ENCODE results near the gene DRAXIN.

DNA sequence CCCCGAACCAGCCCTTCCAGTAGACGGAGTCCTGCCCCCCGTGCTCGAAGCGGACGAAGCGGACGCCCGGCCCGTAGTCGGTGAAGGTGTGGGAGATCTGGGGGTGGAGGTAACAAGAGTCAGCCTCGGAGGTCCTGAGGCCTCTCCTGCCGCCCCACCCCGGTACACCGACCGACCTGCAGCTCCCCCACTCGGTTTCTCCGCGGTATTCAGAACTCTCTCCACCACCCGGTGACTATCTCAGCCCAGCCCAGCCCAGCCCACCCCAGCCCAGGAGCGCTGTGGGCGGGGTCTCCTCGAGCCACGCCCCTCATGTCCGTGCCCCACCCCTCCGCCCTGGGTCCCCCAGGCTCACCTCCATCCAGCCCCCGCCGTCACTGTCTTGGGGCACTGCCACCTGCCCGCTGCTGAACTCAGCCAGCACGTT lies 42.8 kb upstream of the DRAXIN start:
- TF ChIP-seq, protein P1, sequence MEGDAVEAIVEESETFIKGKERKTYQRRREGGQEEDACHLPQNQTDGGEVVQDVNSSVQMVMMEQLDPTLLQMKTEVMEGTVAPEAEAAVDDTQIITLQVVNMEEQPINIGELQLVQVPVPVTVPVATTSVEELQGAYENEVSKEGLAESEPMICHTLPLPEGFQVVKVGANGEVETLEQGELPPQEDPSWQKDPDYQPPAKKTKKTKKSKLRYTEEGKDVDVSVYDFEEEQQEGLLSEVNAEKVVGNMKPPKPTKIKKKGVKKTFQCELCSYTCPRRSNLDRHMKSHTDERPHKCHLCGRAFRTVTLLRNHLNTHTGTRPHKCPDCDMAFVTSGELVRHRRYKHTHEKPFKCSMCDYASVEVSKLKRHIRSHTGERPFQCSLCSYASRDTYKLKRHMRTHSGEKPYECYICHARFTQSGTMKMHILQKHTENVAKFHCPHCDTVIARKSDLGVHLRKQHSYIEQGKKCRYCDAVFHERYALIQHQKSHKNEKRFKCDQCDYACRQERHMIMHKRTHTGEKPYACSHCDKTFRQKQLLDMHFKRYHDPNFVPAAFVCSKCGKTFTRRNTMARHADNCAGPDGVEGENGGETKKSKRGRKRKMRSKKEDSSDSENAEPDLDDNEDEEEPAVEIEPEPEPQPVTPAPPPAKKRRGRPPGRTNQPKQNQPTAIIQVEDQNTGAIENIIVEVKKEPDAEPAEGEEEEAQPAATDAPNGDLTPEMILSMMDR (IDR thresholded peaks at IDR 0.05), result no peak
- TF ChIP-seq POLR2A (IDR thresholded peaks at IDR 0.05), result no peak

Measured in heart left ventricle (tissue), 13 donors.